H9 (cell line): ENCODE data around the gene ATP6V1B1. TPM values are rescaled to one million over a fixed set of nuclear protein-coding genes. Genes with fewer than 3 reads are reported as not detected.

ENCODE experiments used
- DNase-seq: peaks from one replicate; pipeline ENCODE4 v3.0.0-alpha.2; 2017
- H2AFZ ChIP-seq: one replicate; pipeline ENCODE4 v1.6.1; 2013; ENCODE audit warnings: mild to moderate bottlenecking, low read length, control low read depth, moderate library complexity
- H2AK5ac ChIP-seq: 2 replicates; pipeline ENCODE4 v1.6.1; 2013; ENCODE audit warnings: low read length, control low read depth, mixed read lengths; ENCODE audit not compliant: insufficient read length
- H2BK120ac ChIP-seq: one replicate; pipeline ENCODE4 v1.6.1; 2013; ENCODE audit warnings: low read depth, mild to moderate bottlenecking, low read length, control low read depth, inconsistent platforms; ENCODE audit not compliant: poor library complexity, severe bottlenecking
- H2BK12ac ChIP-seq: 2 replicates; pipeline ENCODE4 v1.6.1; 2013; ENCODE audit warnings: low read length, control low read depth, mixed read lengths, low read depth; ENCODE audit not compliant: insufficient read length
- H2BK15ac ChIP-seq: 2 replicates; pipeline ENCODE4 v1.6.1; 2013; ENCODE audit warnings: low read depth, low read length, control low read depth
- H2BK20ac ChIP-seq: one replicate; pipeline ENCODE4 v1.6.1; 2013; ENCODE audit warnings: low read depth, mild to moderate bottlenecking, low read length, control low read depth, inconsistent platforms; ENCODE audit not compliant: poor library complexity, severe bottlenecking
- H2BK5ac ChIP-seq: 2 replicates; pipeline ENCODE4 v1.6.1; 2013; ENCODE audit warnings: low read length, control low read depth, mixed read lengths; ENCODE audit not compliant: insufficient read length
- H3K14ac ChIP-seq: 2 replicates; pipeline ENCODE4 v1.6.1; 2013; ENCODE audit warnings: low read length, control low read depth; ENCODE audit not compliant: insufficient read depth
- H3K18ac ChIP-seq: 2 replicates; pipeline ENCODE4 v1.6.1; 2013; ENCODE audit warnings: low read depth, mild to moderate bottlenecking, mixed read lengths, low read length, control low read depth; ENCODE audit not compliant: insufficient read length
- H3K23ac ChIP-seq: 2 replicates; pipeline ENCODE4 v1.6.1; 2013; ENCODE audit warnings: low read length, control low read depth, mixed read lengths, low read depth; ENCODE audit not compliant: insufficient read length
- H3K23me2 ChIP-seq: 2 replicates; pipeline ENCODE4 v1.6.1; 2013; ENCODE audit warnings: low read depth, mild to moderate bottlenecking, mixed read lengths, low read length, control low read depth; ENCODE audit not compliant: insufficient read length, poor library complexity, severe bottlenecking
- H3K27ac ChIP-seq: 2 replicates; pipeline ENCODE4 v1.5.1; 2013; ENCODE audit warnings: low read length, control low read depth, mixed read lengths, low read depth; ENCODE audit not compliant: insufficient read length
- H3K27me3 ChIP-seq: 2 replicates; pipeline ENCODE4 v1.6.1; 2013; ENCODE audit warnings: low read length, control low read depth, inconsistent platforms; ENCODE audit not compliant: insufficient read depth
- H3K4ac ChIP-seq: 2 replicates; pipeline ENCODE4 v1.6.1; 2013; ENCODE audit warnings: low read depth, mild to moderate bottlenecking, control low read depth, inconsistent platforms, low read length, moderate library complexity
- H3K4me1 ChIP-seq: 2 replicates; pipeline ENCODE4 v1.6.1; 2013; ENCODE audit warnings: low read length, control low read depth, inconsistent platforms; ENCODE audit not compliant: insufficient read depth
- H3K4me2 ChIP-seq: 2 replicates; pipeline ENCODE4 v1.6.1; 2013; ENCODE audit warnings: low read length, control low read depth, mixed read lengths; ENCODE audit not compliant: insufficient read length, insufficient read depth
- H3K56ac ChIP-seq: 2 replicates; pipeline ENCODE4 v1.6.1; 2013; ENCODE audit warnings: low read depth, mild to moderate bottlenecking, mixed read lengths, low read length, control low read depth; ENCODE audit not compliant: insufficient read length
- H3K79me1 ChIP-seq: 2 replicates; pipeline ENCODE4 v1.6.1; 2013; ENCODE audit warnings: low read depth, mild to moderate bottlenecking, moderate library complexity, low read length, control low read depth, inconsistent platforms; ENCODE audit not compliant: insufficient read depth, poor library complexity, severe bottlenecking
- H3K79me2 ChIP-seq: 2 replicates; pipeline ENCODE4 v1.6.1; 2013; ENCODE audit warnings: low read length, control low read depth, inconsistent platforms; ENCODE audit not compliant: insufficient read depth
- H3K9ac ChIP-seq: 2 replicates; pipeline ENCODE4 v1.6.1; 2013; ENCODE audit warnings: low read length, control low read depth, mixed read lengths; ENCODE audit not compliant: insufficient read length; ENCODE audit errors: extremely low read depth
- H3K9me3 ChIP-seq: one replicate; pipeline ENCODE4 v1.6.1; 2013; ENCODE audit warnings: low read depth, low read length, inconsistent platforms; ENCODE audit not compliant: control insufficient read depth
- H3T11ph ChIP-seq: one replicate; pipeline ENCODE4 v1.6.1; 2013; ENCODE audit warnings: mild to moderate bottlenecking, low read length, control low read depth, inconsistent platforms
- H4K20me1 ChIP-seq: one replicate; pipeline ENCODE4 v1.6.1; 2013; ENCODE audit not compliant: control insufficient read depth, insufficient read length, insufficient read depth
- H4K5ac ChIP-seq: 2 replicates; pipeline ENCODE4 v1.6.1; 2013; ENCODE audit warnings: low read depth, mild to moderate bottlenecking, mixed read lengths, low read length, control low read depth; ENCODE audit not compliant: insufficient read length
- H4K8ac ChIP-seq: replicated peaks from 2 replicates; pipeline ENCODE4 v1.6.1; 2013; ENCODE audit warnings: low read length, control low read depth, mixed read lengths, low read depth; ENCODE audit not compliant: insufficient read length
- H4K91ac ChIP-seq: 2 replicates; pipeline ENCODE4 v1.6.1; 2013; ENCODE audit warnings: low read depth, mild to moderate bottlenecking, moderate library complexity, mixed read lengths, low read length, control low read depth; ENCODE audit not compliant: insufficient read length
- H3K27ac Mint-ChIP-seq, 3 experiments: 2 replicates in 2 of 3; 3 replicates in 1 of 3; pipeline ENCODE4 v1.8.0; 2020 to 2021; ENCODE audit warnings: mixed read lengths in 3 of 3, mild to moderate bottlenecking in 1 of 3, moderate library complexity in 1 of 3
- H3K27me3 Mint-ChIP-seq: 2 replicates; pipeline ENCODE4 v1.8.0; 2021; ENCODE audit warnings: low read depth, mild to moderate bottlenecking, moderate library complexity, mixed read lengths
- H3K36me3 Mint-ChIP-seq, 3 experiments: 2 replicates in 2 of 3; 3 replicates in 1 of 3; pipeline ENCODE4 v1.8.0; 2020 to 2021; ENCODE audit warnings: low read depth in 3 of 3, mixed read lengths in 3 of 3; ENCODE audit not compliant: insufficient read depth in 1 of 3
- H3K4me1 Mint-ChIP-seq, 2 experiments: 2 replicates each; pipeline ENCODE4 v1.8.0; 2020; ENCODE audit warnings: mixed read lengths in 2 of 2
- H3K4me3 Mint-ChIP-seq, 2 experiments: 2 replicates in 1 of 2; 3 replicates in 1 of 2; pipeline ENCODE4 v1.8.0; 2020 to 2021; ENCODE audit warnings: mild to moderate bottlenecking in 2 of 2, mixed read lengths in 2 of 2, moderate library complexity in 1 of 2
- H3K9me3 Mint-ChIP-seq, 2 experiments: 2 replicates in 1 of 2; 3 replicates in 1 of 2; pipeline ENCODE4 v1.8.0; 2020; ENCODE audit warnings: mild to moderate bottlenecking in 2 of 2, mixed read lengths in 2 of 2, moderate library complexity in 1 of 2
- CTCF ChIP-seq: fragments of 200-600 bp; sonication (generic); conservative IDR thresholded peaks from 3 replicates; pipeline ENCODE4 v1.8.0; 2021; ENCODE audit warnings: antibody characterized with exemption, mild to moderate bottlenecking
- WGBS: extraction: QIAGEN DNeasy Blood & Tissue Kit; methylation state at CpG from one replicate; pipeline ENCODE4 v1.1.7; 2013; ENCODE audit warnings: missing lambda C conversion rate, low lambda C conversion rate, mixed read lengths; ENCODE audit not compliant: insufficient read length; ENCODE audit errors: extremely low coverage; 5-methylcytosine and 5-hydroxymethylcytosine counted together
- total RNA-seq: library from RNA; stranded (reverse); gene quantifications from 2 replicates; pipeline ENCODE4 v1.2.1, GENCODE V29; 2021

The ATP6V1B1 gene
- total RNA-seq, 1 experiment from 2014 or later, result not detected

GRCh38 chr2:70994009-70994698, 58.5 kb downstream of the ATP6V1B1 start:
- Histone ChIP-seq H3K27ac (no peak overlapping the region), H2AFZ (no peak overlapping the region), H2AK5ac (no peak overlapping the region)

More at GRCh38 chr2:70994009-70994698, 58.5 kb downstream of the ATP6V1B1 start:
- WGBS, result no CpG with 5 or more reads among the region's 49 CpGs
- H3K4ac ChIP-seq, result no peak overlapping the region
- H3K4me2 ChIP-seq, result peak overlapping the region; percentile 82
- no peak overlapping the region for H4K91ac ChIP-seq
- no peaks in the 10 kb centered on the region for H3K27me3 ChIP-seq
- H3T11ph ChIP-seq, result no peak overlapping the region
- 0 out of 7 replicates have a peak overlapping the region, but pooled peaks of 1 of the 3 experiments have one; percentile 63 for H3K27ac Mint-ChIP-seq
- H3K56ac ChIP-seq, result no peak overlapping the region
- no peaks in the 10 kb centered on the region for H3K9me3 ChIP-seq
- TF ChIP-seq CTCF, result no peak
- no peaks in the 10 kb centered on the region for H3K4me1 ChIP-seq
- no peaks in the 10 kb centered on the region for H3K79me1 ChIP-seq
- no peak overlapping the region for H2BK120ac ChIP-seq
- H4K5ac ChIP-seq, result no peak overlapping the region
- peak overlapping the region; percentile 49 for H3K9ac ChIP-seq
- no peak overlapping the region for H3K18ac ChIP-seq
- no peak overlapping the region for H2BK20ac ChIP-seq
- no peak overlapping the region for H2BK5ac ChIP-seq
- H3K36me3 Mint-ChIP-seq, result peaks cover 3 to 10% (median 9%) of the 10 kb centered on the region in 3 experiments; a peak in 5 of 7 replicates
- no peak for DNase-seq
- H3K23ac ChIP-seq, result no peak overlapping the region
- H3K27me3 Mint-ChIP-seq, result peaks cover 18% of the 10 kb centered on the region
- H2BK12ac ChIP-seq, result no peak overlapping the region
- no peaks in the 10 kb centered on the region for H4K20me1 ChIP-seq
- 0 out of 2 replicates have a peak, but pooled peaks cover 3% of the 10 kb centered on the region for H3K79me2 ChIP-seq
- peak overlapping the region; percentile 95 to 96 for H3K4me3 Mint-ChIP-seq
- H2BK15ac ChIP-seq, result no peak overlapping the region
- no peak overlapping the region for H3K14ac ChIP-seq
- peaks cover 12% of the 10 kb centered on the region in 2 experiments for H3K4me1 Mint-ChIP-seq
- no peak overlapping the region for H4K8ac ChIP-seq
- peaks cover 13% of the 10 kb centered on the region for H3K23me2 ChIP-seq
- H3K9me3 Mint-ChIP-seq, result no peaks in the 10 kb centered on the region
